ENCODE results near the gene PRAME. TPM values are rescaled to one million over a fixed set of nuclear protein-coding genes. Genes with fewer than 3 reads are reported as not detected.

PRAME gene
- total RNA-seq, 2 donors from 2014 or later, result 0.19 TPM; not detected in 1

DNA sequence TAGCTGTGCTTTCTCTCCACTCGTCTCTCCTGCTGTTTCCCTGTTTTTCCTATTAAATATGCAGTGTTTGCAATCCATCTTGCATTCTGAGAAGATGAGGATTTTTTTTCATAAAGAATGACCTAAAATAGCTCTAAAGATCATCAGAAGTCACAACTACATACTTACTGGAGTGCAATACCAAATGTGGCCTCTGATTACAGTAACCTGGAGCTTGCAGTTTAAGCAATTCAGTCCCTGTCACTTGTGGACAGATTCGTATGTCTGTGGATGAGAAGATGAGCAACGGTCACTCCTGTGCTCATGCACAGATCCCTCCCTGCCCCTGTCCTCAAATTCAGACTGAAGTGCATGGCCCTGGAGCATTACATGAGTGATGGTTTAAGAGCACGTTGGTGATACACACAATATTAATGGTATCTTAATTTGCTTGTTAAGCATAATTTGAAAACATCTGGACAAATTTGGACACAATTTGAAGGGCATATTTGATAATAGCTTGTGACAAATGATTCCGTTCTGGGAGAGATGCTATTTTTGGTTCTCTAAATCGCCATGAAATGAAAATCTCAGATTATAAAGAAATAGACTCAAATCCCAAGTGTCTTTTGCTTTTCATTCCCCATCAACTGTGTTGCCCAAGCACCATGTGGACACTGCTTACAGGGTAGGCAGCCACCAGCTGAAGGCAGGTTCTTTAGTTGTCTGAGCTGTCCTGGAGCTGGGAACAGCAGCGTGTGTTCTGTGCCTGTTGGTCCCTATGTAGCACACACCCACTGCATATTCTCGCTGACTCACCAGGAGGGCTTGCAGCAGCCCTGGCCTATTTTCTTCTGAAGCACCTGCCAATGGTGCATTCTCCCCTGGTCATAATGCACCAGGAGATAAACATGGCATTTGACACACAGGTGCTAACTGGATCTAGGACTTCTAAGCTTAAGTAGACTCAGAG lies 32.6 kb upstream of the PRAME start:
- no peak overlapping the region for H3K27ac ChIP-seq
- no peaks in the 10 kb centered on the region for H3K9me3 ChIP-seq
- TF ChIP-seq, protein P1, sequence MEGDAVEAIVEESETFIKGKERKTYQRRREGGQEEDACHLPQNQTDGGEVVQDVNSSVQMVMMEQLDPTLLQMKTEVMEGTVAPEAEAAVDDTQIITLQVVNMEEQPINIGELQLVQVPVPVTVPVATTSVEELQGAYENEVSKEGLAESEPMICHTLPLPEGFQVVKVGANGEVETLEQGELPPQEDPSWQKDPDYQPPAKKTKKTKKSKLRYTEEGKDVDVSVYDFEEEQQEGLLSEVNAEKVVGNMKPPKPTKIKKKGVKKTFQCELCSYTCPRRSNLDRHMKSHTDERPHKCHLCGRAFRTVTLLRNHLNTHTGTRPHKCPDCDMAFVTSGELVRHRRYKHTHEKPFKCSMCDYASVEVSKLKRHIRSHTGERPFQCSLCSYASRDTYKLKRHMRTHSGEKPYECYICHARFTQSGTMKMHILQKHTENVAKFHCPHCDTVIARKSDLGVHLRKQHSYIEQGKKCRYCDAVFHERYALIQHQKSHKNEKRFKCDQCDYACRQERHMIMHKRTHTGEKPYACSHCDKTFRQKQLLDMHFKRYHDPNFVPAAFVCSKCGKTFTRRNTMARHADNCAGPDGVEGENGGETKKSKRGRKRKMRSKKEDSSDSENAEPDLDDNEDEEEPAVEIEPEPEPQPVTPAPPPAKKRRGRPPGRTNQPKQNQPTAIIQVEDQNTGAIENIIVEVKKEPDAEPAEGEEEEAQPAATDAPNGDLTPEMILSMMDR (IDR thresholded peaks at IDR 0.05), result peak in 1 of 2 donors; percentile 24
- no peak overlapping the region for H3K4me3 ChIP-seq
- H3K4me1 ChIP-seq, result no peaks in the 10 kb centered on the region
- no peaks in the 10 kb centered on the region for H3K27me3 ChIP-seq
- no peaks in the 10 kb centered on the region for H3K36me3 ChIP-seq
- DNase-seq (ENCODE audit: low spot score), result no peak

DNA sequence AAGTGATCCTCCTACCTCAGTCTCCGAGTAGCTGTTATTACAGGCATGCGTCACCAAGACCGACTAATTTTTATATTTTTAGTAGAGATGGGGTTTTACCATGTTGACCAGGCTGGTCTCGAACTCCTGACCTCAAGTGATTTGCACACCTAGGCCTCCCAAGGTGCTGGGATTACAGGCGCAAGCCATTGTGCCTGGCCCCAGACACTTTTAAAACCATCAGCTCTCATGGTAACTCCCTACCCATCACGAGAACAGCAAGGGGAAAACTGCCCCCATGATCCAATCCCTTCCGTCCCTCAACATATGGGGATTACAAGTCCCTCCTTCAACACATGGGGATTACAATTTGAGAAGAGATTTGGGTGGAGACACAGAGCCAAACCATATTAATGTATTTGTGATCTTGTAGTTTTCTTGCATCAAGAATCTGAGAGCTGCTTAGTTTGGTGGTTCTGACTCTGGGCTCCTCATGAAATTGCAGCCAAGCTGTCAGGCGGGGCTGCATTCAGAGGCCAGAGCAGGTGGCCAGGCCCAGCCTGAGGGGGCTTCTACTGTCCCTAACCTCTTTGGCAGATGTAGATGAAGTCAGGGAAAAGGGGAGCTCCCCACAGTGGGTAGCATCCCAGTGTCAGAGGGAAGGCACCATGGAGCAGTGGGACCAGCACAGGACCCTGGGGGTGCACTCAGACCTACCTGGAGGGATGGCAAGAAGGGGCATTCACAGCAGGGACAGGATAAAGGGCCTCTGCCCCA lies 31.2 kb upstream of the PRAME start:
- no peak for DNase-seq (ENCODE audit: low spot score)
- H3K27me3 ChIP-seq, result no peaks in the 10 kb centered on the region
- H3K36me3 ChIP-seq, result no peaks in the 10 kb centered on the region
- no peaks in the 10 kb centered on the region for H3K4me1 ChIP-seq
- no peaks in the 10 kb centered on the region for H3K9me3 ChIP-seq
- TF ChIP-seq, protein P1 (IDR thresholded peaks at IDR 0.05), result no peak
- H3K4me3 ChIP-seq, result no peak overlapping the region
- no peak overlapping the region for H3K27ac ChIP-seq

DNA sequence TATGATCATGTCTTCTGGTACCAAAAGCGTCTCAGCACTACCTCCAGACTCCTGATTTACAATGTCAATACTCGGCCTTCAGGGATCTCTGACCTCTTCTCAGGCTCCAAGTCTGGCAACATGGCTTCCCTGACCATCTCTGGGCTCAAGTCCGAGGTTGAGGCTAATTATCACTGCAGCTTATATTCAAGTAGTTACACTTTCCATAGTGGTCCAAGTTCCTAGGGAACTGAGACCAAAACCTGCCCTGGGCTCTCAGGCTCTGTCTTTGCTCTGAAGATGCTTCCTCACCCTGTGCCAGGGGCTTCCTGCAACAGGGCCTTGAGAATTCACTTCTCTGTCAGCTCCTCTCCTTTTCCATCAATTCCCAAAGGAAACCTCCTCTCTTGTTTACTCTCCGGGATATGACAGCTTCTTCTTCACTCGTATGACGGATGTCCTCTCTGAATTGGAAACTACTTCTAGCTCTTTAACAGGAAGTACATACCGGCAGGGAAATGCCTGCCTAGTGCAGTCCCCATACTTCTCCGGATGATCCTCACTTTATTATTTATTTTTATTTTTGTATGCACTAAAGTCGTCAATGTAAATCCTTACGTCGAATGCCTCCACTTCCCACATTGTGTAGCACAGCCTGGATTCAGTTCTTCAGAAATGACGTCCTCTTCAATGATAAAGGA lies 29.6 kb upstream of the PRAME start:
- H3K9me3 ChIP-seq, result no peaks in the 10 kb centered on the region
- TF ChIP-seq, protein P1 (IDR thresholded peaks at IDR 0.05), result no peak
- H3K4me1 ChIP-seq, result no peaks in the 10 kb centered on the region
- no peak overlapping the region for H3K4me3 ChIP-seq
- no peak for DNase-seq (ENCODE audit: low spot score)
- no peaks in the 10 kb centered on the region for H3K27me3 ChIP-seq
- no peaks in the 10 kb centered on the region for H3K36me3 ChIP-seq
- H3K27ac ChIP-seq, result no peak overlapping the region

DNA sequence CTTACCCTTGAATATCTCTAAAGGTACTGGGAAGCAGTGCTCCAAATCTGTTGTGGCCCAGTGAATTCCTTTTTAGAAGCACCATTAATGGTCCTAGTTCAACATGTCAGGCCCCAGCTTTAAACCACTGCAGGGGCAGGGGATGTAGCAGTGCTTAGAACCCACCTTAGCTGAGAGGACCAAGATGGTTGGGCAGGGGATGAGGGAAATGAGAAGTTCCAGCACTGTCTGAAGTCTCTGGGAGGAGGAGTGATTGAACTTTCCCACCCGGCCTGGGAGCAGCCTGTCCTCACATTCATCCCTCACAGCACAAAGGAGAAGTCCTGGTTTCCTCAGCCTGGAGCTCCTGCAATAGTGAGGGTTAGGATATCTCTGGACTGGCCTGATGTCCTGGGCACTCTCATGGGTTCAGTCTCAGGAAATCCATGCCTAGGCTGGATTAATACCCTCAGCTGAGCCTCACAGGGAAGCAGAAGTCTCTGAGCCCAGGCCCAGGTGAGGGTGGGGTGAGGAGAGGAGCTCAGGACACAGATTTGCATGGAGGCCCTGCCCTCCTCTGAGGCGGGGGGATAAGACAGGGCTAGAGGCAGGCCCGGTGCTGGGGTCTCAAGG lies 28.6 kb upstream of the PRAME start:
- Histone ChIP-seq H3K9me3 (no peaks in the 10 kb centered on the region), H3K36me3 (no peaks in the 10 kb centered on the region), H3K27ac (no peak overlapping the region), H3K4me3 (no peak overlapping the region), H3K27me3 (no peaks in the 10 kb centered on the region), H3K4me1 (no peaks in the 10 kb centered on the region)
- TF ChIP-seq, protein P1 (IDR thresholded peaks at IDR 0.05), result no peak
- no peak for DNase-seq (ENCODE audit: low spot score)

DNA sequence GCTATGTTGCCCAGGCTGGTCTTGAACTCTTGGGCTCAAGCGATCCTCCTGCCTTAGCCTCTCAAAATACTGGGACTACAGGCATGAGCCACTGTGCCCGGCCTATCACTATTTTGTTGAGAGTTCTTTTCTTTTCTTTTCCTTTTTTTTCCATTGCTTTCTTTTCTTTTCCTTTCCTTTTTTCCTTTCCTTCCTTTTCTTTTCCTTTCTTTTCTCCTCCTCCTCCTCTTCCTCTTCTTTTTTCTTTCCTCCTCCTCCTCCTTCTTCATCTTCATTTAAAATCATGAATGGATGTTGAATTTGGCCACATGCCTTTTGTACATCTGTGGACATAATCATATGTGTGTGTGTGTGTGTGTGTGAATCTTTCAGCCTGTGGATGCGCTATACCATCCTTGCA lies 25.7 kb upstream of the PRAME start:
- Histone ChIP-seq H3K27ac (no peak overlapping the region), H3K9me3 (no peaks in the 10 kb centered on the region), H3K4me1 (no peaks in the 10 kb centered on the region), H3K4me3 (no peak overlapping the region), H3K36me3 (no peaks in the 10 kb centered on the region), H3K27me3 (no peaks in the 10 kb centered on the region)
- TF ChIP-seq, protein P1 (IDR thresholded peaks at IDR 0.05), result no peak
- no peak for DNase-seq (ENCODE audit: low spot score)

Data from right atrium auricular region (tissue), 2 donors.